GM10248 (cell line): ENCODE data around the gene PLA1A.

Experiments used
- CTCF ChIA-PET: fragments of 300-600 bp; sonication (Branson Sonifier 250); formaldehyde crosslinking; extraction: SDS; loops from one replicate; lab custom pipeline; 2021; ENCODE audit warnings: antibody characterized with exemption; lab: Yijun Ruan, JAX
- POLR2A ChIA-PET: fragments of 350-650 bp; sonication (Branson Sonifier 250); formaldehyde crosslinking; extraction: SDS; loops from one replicate; lab custom pipeline; 2020; ENCODE audit warnings: antibody characterized with exemption; lab: Yijun Ruan, JAX
- DNase-seq: peaks from one replicate; pipeline ENCODE4 v3.0.0; 2012; ENCODE audit errors: extremely low spot score
- TF ChIP-seq, protein P1 (sequence below): IDR thresholded peaks from 2 replicates; pipeline ENCODE4 v1.5.1; 2012; ENCODE audit warnings: mild to moderate bottlenecking, low read depth; ENCODE audit errors: extremely low read depth, missing control alignments, control extremely low read depth

The PLA1A gene

DNA sequence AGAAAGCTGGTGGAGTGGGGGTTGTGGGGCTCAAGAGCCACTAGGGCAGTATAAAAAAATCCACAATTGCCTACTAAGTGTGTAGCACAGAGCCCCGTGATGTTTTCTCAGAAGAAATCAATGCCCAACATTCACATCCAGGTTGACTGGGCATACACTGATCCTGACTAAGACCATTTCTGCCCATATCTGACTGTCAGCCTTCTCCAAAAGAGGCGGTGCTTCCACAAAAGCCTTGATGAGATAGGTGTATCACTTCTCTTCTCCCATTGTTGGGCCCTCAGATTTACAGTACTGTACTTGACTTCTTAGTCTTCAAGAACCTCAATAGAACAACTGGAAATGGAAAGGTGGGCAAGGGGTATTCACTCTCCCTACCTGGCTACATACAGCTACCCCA is 61.3 kb downstream of the PLA1A start:
- ChIA-PET CTCF (interaction anchor here (1.3 to 3.5 kb wide), 6 partner anchors 14 to 68 kb away, joined by 3 to 12 read pairs (median 4); no protein-coding TSS in a partner anchor), POLR2A (no interaction called here)
- TF ChIP-seq, protein P1, sequence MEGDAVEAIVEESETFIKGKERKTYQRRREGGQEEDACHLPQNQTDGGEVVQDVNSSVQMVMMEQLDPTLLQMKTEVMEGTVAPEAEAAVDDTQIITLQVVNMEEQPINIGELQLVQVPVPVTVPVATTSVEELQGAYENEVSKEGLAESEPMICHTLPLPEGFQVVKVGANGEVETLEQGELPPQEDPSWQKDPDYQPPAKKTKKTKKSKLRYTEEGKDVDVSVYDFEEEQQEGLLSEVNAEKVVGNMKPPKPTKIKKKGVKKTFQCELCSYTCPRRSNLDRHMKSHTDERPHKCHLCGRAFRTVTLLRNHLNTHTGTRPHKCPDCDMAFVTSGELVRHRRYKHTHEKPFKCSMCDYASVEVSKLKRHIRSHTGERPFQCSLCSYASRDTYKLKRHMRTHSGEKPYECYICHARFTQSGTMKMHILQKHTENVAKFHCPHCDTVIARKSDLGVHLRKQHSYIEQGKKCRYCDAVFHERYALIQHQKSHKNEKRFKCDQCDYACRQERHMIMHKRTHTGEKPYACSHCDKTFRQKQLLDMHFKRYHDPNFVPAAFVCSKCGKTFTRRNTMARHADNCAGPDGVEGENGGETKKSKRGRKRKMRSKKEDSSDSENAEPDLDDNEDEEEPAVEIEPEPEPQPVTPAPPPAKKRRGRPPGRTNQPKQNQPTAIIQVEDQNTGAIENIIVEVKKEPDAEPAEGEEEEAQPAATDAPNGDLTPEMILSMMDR = no peak
- DNase-seq = no peak

DNA sequence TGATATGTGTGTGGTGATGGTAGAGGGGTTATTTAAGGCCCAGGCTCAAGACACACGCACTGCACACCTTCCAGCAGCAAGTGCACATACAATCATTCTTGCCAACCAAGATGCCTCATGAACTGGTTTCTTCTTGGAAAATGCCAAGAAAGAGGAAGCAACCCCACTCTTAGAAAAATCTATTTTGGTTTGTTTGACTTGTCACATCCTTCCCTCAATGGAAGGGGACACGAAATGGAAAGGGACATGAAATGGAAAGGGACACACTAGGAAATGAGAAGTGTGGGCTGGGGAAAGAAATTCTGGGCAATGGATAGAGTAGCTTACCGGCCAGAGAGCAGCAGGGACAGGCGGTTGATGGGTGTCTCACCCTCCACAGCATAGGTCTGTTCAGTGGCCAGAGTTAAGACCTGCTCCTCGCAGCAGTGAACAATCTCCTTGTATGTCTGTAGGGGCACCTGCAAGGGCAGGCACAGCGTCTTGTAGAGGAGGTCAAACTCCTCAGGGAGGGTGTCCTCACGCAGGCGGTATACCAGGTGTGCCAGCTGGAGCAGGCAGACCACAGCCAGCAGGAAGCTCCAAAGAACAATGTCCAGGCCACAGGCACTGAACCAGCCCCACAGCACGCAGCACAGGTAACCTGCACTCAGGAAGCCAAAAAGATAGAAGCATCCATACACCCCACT is 62.1 kb downstream of the PLA1A start:
- POLR2A ChIA-PET = no interaction called here

DNA sequence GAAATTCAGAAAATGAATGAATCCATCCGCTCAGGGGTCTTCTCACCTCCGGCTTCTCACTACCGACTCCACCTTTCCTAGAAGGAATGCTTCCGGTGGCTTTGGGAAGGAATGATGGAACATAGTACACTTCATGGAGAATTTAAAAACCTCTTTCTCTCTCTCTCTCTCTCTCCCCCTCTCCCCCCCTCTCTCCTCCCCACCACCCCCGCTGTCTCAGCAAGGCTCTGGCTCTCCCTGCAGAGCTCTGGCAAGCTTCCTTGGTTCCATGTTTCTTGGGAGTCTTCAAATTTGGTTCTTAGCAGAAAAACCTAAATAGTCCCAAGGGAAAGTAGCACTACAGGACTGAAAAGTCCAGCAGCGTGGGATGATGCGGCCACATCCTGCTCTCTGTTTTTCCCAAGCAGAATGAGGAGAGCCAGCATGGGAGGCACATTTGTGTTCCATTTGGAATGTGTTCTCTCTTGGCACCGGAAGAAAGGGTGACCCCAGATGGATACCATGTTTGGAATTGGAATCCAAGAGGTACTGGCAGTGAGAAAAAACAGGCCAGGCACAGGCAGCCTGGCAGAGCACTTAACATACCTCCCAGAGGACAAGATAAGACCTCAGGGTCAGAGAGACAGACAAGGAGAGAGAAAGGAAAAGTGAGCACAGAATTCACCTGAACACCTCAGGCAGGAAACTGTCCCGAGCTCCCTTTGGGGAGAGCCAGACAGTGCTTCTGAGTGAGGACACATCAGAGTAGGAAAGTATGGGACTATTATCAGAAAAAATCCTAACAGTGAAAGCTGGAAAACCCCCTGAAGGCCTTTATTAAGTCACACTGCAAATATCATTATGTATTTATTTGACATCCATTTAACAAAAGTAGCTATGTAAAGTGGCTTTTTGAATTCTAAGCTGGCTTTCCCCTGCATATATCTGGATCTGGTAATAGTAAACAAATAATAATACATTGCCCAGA is 63.1 kb downstream of the PLA1A start, which contains the start of gene POPDC2:
TSS of gene POPDC2 (minus strand) at position 116 of the 967 bp plus-strand sequence. CDS start 166 bp downstream, outside the sequence.
- ChIA-PET POLR2A (no interaction called here), CTCF (interaction anchor here (0.8 to 3.5 kb wide), 8 partner anchors 8 to 59 kb away, joined by 3 to 21 read pairs (median 4); no protein-coding TSS in a partner anchor)

More for the DNA sequence above, 62.1 kb downstream of the PLA1A start:
- DNase-seq = no peak
- CTCF ChIA-PET = interaction anchor here (0.8 to 3.5 kb wide), 6 partner anchors 9 to 59 kb away, joined by 3 to 12 read pairs (median 3); no protein-coding TSS in a partner anchor
- TF ChIP-seq, protein P1 = no peak

DNA sequence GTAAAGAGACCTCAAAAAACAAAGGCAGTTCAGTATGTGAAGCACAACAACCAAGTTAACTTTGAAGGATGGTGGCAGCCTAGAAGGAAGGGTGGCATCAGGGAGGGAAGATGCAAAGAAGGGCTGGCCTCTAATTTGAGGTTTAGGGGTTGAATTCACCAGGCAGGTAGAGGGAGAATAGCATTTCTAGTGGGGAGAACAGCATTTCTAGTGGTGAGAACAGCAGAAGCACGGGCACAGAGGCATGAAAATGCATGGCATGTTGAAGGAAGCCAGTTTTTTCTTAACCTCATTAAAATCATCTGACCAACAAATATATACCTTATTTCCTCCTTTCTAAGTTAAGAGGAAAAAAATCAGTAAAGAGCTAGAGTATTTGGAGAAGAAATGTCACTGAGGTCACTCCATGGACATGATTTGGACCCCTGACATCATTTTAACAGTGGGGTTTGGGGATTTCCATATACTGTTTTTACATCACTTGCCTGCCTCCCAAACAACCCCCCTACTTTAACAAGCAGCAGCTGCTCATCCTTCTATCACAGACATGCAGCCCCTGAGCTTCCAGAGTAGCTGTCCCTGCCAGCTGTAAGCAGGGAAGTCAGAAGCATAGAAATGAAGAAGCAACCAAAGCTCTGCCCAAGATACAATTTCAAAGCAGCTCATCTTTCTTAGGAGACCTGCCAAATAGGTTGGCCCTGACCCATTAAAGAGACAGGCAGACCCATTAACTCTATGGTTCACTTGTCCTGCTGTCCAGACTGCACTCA is 65.1 kb downstream of the PLA1A start:
- POLR2A ChIA-PET = interaction anchor here (0.5 to 0.8 kb wide), 2 partner anchors 9 to 270 kb away, joined by 4 to 5 read pairs; no protein-coding TSS in a partner anchor
- TF ChIP-seq, protein P1 = no peak
- CTCF ChIA-PET = interaction anchor here (0.7 to 4.9 kb wide), 12 partner anchors 10 to 97 kb away, joined by 3 to 32 read pairs (median 4); no protein-coding TSS in a partner anchor
- DNase-seq = no peak

More for the DNA sequence above, 63.1 kb downstream of the PLA1A start, which contains the start of gene POPDC2:
- DNase-seq = no peak
- TF ChIP-seq, protein P1 = no peak

DNA sequence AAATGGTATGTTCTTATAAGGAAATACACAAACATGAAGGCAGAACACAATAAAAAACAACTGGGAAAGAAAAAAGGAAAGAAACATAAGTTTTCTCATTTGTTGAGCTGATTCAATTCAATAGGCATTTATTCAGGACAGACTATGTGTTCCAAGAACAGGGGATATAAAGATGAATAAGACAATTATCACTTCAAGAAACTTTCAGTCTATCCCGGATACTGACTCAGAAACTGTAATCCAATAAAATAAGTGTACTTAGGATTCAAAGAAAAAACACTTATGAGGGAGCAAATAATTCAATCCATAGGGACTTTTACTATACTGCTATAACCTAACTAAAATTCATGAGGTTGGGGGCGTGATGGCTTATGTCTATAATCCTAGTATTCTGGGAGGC is 66.2 kb downstream of the PLA1A start:
- TF ChIP-seq, protein P1 = no peak
- no peak for DNase-seq
- ChIA-PET CTCF (interaction anchor here (1.0 to 4.9 kb wide), 8 partner anchors 10 to 64 kb away, joined by 3 to 32 read pairs (median 7); no protein-coding TSS in a partner anchor), POLR2A (interaction anchor here (0.8 kb wide), 1 partner anchor 10 kb away, joined by 4 read pairs; no protein-coding TSS in a partner anchor)
